ENCODE data around the gene CFAP20DC.

DNA sequence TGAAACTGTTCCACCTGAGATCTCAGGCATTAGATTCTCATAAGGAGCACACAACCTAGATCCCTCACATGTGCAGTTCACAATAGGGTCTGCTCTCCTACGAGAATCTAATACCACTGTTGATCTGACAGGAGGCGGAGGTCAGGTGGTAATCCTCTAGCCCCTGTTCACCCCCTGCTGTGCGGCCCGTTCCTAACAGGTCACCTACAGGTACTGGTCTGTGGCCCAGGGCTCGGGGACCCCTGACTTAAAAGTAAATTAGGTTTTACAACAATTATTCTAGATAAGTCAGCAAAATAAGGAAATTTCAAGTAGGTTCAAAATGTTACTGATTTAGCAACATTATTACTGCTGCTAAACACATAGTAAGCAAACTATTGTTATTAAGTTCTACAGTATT, 58.2 kb downstream of the CFAP20DC start:
- TF ChIP-seq, protein P1, sequence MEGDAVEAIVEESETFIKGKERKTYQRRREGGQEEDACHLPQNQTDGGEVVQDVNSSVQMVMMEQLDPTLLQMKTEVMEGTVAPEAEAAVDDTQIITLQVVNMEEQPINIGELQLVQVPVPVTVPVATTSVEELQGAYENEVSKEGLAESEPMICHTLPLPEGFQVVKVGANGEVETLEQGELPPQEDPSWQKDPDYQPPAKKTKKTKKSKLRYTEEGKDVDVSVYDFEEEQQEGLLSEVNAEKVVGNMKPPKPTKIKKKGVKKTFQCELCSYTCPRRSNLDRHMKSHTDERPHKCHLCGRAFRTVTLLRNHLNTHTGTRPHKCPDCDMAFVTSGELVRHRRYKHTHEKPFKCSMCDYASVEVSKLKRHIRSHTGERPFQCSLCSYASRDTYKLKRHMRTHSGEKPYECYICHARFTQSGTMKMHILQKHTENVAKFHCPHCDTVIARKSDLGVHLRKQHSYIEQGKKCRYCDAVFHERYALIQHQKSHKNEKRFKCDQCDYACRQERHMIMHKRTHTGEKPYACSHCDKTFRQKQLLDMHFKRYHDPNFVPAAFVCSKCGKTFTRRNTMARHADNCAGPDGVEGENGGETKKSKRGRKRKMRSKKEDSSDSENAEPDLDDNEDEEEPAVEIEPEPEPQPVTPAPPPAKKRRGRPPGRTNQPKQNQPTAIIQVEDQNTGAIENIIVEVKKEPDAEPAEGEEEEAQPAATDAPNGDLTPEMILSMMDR (IDR thresholded peaks at IDR 0.05) = no peak
- no peak for TF ChIP-seq POLR2A (IDR thresholded peaks at IDR 0.05)
- no peak for TF ChIP-seq EP300 (IDR thresholded peaks at IDR 0.05)

Measured in gastroesophageal sphincter (tissue), 3 donors.